Activated T-helper 1 cell treated with anti-CD3 and anti-CD28 coated beads, Interleukin-2, amount 50 U/mL, for 16 hours (primary cell): Measurements from ENCODE around the gene CDH15.

Experiments used
- DNase-seq, 2 donors: peaks; one replicate each; pipeline ENCODE4 v3.0.0-alpha.2; 2020; ENCODE audit warnings: low read depth in 1 of 2, low spot score in 1 of 2

CDH15 gene

DNA sequence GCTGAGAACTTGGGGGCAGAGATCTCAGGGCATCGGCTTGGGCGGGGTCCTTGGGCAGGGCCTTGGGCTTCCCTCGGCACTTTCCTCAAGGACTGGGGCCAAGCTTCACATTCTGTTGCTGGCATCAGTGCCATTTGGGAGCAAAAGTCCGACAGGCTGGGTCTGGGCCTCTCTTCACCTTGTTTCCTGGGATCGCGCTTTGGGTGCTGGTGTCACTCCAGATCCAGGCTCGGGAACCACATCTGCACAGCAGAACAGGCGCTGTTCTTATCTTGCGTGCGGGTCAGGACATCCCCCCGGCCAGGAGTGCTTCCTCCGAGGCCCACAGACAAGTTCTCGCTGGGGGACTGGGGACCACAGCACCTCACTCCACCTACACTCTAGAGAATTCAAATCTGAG, 31.1 kb upstream of the CDH15 start:
- DNase-seq: no peak

DNA sequence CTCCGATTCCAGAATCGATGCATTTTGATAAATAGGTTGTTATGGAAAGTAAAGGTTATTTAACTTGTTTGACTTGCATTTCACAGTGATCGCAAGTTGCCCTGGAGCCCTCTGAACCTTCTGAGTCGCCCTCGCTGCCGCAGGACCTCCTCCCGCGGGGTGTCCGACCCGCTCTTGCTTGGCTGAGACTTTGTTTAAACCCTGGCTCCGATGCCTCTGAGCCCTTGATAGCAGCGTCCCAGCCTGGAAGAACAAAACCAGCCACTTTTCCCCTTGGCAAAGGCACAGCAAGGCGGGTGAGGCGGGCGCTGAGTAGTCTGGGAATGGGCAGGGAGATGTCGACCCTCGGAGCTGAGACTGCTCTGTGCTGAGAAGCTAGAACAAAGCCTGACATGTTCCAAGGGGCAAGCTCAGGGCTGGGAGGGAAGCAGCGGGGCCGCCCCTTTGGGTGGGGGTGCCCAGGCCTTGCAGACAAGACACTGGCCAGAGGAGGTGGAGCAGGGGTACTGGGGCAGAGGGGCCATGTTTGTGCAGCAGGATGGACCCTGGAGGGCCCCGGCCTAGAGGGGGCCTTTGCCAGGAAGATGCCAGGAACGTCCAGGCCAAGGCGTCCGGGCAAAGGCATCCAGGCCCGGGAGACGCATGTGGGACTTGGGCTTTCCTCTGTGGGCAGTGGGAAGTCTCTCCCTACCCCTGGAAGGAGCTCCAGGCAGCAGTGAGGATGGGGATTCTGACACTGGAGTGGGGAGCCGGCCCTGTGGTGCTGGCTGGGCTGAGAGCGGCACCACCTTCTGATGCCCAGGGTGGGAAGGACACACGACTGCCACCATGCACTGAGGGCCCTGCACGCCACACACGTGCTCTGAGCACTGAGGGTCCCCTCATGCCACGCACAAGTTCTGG, 30.3 kb upstream of the CDH15 start:
- no peak for DNase-seq

DNA sequence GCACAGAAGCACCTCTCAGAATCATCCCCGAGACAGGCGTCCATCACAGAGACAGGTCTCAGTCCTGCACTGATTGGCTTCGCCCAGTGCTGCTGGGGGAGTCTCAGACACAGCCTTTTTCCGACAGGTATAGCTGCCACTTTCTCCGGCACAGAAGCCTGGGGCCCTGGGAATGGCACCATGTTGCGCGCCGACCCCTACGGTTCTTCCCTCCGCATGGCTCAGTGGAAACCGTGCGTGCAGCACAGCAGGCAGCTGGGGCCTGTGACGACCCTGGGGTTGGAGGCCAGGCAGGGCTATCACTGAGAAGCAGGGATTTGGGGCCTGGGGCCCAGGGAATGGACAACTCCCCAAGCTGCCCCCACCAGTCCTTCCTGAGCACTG, 29.7 kb upstream of the CDH15 start:
- no peak for DNase-seq

DNA sequence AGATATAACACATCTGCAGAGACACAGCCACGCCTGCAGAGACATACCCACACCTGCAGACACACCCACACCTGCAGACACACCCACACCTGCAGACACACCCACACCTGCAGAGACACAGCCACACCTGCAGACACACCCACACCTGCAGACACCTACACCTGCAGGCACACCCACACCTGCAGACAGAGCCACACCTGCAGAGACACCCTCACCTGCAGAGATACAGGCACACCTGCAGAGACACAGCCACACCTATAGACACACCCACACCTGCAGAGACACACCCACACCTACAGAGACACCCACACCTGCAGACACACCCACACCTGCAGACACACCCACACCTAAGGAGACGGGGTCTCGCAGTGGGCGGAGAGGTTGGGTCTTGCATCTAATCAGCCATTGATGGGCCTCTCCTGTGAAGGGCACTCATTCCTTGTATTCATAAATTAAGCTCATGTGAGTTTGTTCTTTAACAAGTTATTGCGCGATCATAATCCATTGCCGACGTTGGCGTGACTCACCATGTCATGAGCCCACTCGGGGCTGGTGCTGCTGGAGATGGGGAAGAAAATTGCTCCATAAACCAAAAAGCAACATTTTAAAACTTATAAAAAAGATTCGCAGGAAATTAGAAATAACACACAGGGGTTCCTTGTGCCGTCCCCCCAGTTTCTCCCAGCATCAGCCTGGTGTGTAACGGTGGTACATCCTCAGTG, 28.9 kb upstream of the CDH15 start:
- no peak for DNase-seq

DNA sequence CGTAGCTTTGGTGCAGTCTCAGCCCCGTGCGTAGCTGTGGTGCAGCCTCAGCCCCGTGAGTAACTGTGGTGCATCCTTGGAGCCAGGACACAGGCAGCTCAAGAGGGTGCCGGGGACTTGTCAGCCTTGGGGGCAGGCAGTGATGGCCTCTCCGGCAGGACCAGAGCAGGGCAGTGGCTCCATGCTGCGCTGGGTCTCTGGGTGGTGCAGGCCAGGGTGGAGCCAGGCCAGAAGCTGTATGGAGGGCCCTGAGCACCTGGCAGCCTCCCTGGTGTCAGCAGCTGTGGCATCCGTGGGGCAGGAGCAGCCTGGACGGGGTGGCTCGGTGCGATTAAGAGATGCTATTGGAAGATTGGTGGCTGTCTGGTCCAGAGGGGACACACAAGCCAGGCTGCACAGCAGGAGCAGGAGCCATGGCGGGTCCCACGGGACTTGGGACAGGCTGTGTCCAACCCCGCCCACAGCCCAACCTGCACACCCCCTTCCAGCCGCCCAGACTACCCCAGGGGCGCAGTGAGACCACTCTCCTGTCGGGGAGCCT, 28.3 kb upstream of the CDH15 start:
- no peak for DNase-seq

DNA sequence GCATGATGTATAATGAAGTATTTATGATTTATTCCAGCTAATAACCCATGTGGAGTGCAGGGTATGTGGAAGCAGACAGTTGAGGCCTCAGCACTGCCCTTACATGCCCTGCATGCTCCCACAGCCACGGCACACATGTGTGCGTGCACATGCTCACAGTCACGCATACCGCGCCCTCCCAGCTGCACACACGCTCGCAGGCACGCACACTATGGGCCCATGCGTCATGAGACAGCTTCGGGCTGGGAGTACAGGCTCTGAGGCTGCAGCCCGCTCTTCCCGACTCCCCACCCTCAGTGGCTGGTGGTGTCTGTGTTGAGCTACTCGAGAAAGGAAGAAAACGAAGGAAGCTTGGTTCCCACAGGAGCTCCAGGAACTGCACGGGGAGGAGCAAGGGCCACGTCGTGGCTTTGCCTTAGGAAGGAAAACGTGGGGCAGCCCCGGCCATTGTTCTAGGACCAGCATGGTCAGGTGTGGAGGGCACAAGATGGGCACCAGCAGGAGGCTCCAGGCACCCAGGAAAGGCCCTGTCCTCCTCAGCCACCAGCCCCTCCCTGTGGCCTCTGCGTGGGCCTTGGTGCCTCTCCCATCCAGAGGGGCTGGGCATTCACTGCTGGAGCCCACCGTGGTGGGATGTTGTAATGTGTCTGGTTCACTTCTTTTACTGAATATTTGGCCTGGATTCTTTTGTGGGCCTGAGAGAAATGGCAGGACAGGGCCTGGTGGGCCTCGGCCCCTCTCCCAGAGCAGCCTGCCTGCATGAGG, 27.5 kb upstream of the CDH15 start:
- DNase-seq: no peak

DNA sequence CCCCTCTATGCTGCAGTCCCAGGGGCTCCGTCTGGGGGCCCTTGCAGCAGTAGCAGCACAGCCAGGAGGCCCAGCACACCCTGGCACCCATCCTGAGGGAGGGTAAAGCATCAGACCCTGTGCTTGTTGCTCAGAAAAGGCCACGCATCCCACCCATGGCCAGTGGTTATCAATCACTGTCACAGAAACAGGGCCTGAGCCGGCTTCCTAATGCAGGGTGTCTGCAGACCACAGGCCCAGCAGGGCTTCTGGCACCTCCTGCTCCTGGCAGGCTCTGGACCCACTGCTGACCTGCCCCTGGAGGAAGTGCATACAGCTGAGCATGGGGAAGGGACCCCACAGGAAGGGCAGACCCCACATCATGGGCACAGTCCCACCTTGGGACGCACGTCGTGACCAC, 26.9 kb upstream of the CDH15 start:
- DNase-seq: no peak

DNA sequence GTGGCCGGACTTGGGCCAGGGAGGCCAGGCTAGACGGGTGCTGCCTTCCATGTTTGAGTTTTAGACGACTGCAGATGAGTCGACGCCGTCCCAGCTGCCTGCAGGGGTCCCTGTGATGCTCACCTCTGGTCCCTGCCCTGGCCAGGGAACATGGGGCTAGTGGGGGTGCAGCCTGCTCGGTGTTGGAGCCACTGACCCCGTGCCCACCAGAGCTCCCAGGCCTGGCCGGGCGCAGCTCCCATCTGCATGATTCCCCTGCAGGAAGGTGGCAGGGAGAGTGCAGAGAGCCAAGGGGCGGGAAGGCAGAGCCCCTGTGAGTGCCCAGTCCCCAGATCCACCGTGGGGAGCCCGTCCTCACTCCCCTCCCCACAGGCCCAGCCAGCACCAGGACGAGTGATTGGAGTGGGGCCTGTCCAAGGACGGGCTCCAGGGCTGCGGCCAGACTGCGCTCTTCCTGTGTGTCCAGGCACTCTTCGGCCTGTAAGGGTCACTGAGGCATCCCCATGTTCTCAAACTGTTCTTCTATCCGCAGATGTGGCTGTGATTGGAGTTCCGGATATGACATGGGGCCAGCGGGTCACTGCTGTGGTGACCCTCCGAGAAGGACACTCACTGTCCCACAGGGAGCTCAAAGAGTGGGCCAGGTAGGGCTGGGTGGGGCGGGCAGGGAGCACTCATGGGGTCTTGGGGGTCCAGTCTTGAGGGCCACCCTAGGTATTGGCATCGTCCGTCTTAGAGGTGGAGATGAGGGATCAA, 26.0 kb upstream of the CDH15 start:
- no peak for DNase-seq

DNA sequence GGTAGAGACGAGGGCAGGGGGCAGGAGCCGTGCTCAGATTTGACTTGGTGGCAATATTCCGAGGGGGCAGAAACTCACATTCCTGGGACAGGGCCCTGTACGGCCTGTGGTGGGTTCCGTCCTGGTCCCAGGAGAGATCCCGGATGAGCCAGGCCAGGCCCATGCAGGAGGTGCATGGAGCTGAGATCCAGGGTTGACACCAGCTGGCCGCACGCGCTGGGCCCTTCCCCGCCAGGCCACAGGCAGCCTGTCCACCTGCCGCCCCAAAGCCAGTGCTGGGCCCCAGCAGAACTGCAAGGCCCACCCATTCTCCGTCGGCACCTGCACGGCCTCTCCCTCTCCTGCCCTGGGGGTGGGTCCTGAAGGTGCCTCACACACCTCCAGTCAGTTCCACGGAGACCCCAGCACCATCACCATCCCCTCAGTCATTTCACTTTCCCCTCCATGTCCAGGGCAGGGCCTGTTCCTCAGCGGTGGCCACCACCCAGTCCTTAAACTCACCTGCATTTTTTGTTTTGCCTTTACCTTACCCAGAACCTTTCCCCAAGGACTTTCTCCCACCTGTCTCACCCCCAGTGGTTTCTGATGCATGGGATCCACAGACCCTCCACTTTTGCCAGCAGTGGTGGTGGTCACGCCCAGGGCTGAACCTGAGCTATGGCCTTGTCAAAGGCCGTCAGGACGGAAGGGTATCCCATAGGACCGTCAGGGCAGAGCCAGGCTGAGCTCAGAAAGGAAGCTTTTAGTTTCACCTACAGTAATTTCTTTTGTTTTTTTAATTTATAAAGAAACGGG, 25.1 kb upstream of the CDH15 start:
- DNase-seq: no peak

DNA sequence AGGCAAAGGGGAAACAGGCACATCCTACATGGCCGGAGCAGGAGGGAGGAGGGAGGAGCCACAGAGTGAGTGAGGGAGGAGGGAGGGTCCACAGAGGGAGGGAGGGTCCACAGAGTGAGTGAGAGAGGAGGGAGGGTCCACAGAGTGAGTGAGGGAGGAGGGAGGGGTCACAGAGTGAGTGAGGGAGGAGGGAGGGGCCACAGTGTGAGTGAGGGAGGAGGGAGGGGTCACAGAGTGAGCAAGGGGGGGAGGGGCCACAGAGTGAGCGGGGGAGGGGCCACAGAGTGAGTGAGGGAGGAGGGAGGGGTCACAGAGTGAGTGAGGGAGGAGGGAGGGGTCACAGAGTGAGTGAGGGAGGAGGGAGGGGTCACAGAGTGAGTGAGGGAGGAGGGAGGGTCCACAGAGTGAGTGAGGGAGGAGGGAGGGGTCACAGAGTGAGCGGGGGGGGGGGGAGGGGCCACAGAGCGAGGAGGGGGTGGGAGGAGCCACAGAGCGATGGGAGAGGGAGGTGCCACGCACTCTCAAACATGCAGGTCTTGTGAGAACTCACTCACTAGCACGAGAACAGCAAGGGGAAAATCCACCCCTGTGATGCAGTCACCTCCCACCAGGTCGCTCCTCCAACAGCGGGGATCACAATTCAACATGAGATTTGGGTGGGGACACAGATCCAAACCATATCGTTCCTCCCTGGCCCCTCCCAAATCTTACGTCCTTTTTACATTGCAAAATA, 24.3 kb upstream of the CDH15 start:
- no peak for DNase-seq

DNA sequence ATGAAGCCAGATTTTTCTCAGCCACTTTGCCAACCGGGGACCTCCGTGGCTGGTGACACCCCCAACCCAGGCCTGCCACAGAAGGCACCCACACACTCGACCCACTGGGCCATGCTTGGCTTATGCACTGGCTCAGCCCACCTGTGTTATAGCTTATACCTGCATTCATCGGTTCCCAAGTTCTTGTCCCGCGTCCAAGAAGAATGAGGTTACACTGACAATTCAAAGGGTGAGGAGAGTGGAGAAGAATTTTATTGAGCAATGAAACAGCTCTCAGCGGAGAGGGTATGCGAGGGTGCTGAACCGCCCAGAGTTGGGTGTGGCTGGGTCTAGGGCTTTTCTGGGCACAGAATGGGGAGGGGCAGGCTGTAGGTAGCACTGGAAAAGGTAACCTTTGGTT, 22.2 kb upstream of the CDH15 start:
- no peak for DNase-seq

DNA sequence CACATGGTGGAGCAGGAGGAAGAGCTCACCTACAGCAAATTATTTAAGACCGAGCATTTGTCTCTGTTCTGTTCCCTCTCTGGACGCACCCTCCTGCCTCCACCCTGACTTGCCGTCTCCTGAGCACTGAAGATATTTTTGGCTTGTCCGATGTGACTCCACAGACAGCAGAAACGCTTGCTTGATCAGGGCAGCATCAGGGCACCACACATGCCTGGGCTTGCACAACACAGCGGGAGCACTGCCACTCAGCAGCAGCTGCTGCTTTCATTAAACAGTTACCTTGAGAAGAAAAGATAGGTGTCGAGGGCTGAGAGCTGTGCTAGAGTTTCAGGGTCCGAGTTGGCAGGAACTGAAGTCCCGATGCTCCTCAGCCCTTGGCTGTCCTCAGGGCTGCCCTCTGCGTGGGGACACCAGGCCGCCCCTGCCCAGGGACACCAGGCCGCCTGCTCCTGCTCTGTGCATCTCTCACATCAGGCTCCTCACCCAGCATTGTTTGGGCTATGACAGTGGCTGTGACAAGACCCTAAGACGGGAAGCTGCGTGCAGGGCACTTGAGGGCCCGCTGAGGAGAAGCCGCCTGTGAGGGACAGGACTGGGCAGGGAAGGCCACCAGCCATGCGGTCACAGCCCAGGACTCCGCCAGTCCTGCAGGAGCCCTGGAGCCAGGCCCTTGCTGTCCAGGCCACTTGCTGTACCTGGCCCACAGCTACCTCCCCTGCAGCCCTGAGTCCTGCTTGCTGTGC, 21.3 kb upstream of the CDH15 start:
- DNase-seq: no peak

DNA sequence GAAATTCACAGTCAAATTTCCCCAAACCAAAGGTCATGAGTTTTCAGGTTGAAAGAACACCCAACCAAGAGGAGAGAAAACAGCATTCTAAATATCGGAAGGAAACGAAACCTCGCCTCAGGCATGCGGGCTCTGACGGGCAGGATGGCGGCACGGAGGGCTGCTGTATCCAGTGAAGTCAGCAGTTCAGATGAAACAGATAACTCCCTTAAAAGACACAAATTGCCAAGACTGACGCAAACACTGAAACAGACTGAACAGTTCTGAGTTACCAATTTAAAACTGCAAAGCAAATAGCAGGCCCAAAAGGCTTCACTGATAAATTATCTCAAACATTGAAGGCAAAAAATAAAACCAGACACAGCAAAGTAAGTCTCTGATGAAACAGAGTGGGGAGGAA, 20.6 kb upstream of the CDH15 start:
- no peak for DNase-seq

DNA sequence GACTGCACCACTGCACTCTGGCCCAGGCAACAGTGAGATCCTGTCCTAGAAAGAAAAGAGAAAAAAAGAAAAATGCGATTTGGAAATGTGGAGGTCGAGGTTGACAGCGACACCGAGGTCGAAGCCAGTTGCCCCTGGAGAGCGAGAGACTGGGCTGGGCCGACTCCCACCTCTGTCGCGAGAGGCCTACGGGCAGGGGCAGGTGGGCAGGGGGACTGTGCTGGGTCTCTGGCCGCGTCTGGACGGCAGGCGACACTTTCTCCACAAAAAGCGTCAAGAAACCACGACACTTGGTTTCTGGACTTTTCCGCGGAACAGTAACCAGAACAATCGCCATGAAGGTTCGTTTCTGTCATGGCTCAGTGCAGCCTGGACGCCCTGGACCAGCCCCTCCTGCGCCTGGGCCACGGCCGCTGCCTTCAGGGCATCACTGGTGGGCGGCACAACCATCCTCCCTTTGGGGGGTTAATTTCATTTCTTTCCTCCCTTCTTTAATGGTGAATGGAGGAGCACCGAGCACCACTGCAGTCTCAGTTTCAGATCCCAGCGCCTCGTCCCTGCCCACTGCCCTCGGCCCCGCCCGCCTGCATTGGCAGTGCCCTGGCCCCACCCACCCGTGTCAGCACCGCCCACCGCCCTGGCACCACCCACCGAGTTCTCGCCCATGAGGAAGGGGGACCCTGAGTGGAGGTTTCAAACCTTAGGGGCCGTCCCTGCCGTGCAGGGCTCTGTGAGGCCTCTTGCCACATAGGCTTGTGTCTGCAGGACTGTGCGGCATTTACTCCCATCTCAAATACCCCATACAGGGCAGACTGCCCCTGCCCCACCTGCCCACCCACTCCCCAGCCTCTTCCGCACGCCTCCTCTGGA, 18.5 kb upstream of the CDH15 start:
- DNase-seq: no peak

DNA sequence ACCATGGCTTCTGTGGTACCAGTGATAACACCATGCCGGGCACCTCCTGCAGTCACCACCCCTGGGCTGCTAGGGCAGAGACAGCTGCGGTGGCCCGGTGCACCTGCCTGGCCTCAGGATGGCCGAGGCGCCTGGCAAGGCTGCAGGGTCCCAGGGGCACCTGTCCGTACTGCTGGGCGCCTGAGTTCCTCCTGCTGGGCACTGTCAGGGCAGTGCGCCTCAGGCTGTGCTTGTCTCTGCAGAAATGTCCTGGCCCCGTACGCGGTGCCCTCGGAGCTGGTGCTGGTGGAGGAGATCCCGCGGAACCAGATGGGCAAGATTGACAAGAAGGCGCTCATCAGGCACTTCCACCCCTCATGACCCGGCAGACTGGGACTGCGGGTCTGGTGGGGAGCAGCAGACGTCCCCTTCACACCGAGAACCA, 17.7 kb upstream of the CDH15 start:
- no peak for DNase-seq

DNA sequence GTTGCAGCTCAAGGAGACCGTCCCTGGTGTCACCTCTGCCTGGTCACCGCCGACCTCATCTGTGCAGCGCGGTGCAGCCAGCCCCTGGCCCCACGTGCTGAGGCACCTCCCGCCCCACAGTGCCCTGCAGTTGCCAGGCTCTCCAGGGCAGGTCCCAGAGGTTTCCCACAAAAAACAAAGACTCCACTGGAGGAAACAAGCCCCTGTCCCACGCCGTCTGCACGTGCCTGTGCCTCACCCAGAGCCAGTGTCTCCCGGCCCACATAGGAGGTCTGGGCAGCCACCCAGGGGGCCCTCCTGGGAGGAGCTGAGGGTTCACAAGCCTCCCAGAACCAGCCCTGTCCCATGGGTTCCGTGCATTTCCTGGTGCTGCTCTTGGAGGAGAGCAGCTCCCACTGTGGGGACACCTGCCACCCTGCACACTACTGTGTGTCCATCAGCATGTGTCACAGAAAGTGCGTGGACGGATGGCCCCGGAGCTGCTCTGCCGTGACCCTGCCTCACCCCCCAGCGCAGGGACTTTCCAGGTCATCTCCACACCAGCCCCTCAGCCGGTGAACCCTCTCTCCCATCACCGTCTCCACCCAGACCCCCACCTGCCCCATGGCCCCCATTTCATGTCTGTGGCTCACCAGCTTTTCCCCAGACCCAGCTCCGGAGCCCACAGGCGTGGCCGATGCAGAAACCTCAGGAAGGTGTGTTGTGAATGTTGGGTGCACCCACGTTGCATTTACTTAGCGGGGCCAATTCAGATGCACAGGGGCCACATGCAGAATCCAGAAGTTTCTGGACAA, 17.0 kb upstream of the CDH15 start:
- no peak for DNase-seq

DNA sequence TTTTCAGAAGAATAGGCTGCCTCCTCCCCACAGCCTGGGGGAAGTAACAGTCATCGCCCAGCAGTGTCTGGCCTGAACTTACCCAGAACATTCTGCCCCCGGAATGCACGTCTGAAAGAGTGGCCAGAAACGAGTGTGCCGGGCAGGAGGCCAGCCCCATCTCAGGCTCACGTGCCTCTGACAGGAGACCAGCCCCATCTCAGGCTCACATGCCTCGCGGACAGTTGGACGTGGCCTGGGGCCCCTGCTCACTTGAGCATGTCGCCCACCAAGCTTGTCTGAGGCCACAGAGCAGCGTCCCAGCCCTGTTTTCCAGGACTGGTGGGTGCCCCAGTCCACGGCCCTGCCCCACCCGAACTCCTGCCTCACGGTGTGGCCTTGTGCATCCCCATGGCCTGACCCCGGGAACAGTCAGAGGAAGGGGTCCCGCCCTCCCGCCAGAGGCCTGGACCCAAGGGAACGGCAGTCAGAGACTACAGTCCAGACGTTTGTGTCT, 16.3 kb upstream of the CDH15 start:
- no peak for DNase-seq
